ENCODE results near the gene DYNLT4. TPM values are rescaled to one million over a fixed set of nuclear protein-coding genes. Genes with fewer than 3 reads are reported as not detected.

Gene DYNLT4
- total and polyA plus RNA-seq, 2 of the 13 experiments (the other 11 are each of a cell fraction or from before 2014, with no cell fraction given) = 0.77 TPM; not detected in 1

- TF ChIP-seq, protein P1, sequence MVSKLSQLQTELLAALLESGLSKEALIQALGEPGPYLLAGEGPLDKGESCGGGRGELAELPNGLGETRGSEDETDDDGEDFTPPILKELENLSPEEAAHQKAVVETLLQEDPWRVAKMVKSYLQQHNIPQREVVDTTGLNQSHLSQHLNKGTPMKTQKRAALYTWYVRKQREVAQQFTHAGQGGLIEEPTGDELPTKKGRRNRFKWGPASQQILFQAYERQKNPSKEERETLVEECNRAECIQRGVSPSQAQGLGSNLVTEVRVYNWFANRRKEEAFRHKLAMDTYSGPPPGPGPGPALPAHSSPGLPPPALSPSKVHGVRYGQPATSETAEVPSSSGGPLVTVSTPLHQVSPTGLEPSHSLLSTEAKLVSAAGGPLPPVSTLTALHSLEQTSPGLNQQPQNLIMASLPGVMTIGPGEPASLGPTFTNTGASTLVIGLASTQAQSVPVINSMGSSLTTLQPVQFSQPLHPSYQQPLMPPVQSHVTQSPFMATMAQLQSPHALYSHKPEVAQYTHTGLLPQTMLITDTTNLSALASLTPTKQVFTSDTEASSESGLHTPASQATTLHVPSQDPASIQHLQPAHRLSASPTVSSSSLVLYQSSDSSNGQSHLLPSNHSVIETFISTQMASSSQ (IDR thresholded peaks at IDR 0.05; ENCODE audit: low read depth) = no peak
- TF ChIP-seq, protein P1 (CRISPR knock-in tag; IDR thresholded peaks at IDR 0.05; ENCODE audit: borderline replicate concordance) = peak; percentile 70; the same call in 1 of the 2 replicates
- TF ChIP-seq, protein P2, sequence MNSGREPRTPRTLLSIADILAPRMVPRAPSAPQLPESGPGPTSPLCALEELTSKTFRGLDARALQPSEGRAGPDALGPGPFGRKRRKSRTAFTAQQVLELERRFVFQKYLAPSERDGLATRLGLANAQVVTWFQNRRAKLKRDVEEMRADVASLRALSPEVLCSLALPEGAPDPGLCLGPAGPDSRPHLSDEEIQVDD (CRISPR knock-in tag; IDR thresholded peaks at IDR 0.05; ENCODE audit: borderline replicate concordance) = no peak
- TF ChIP-seq, protein P3, sequence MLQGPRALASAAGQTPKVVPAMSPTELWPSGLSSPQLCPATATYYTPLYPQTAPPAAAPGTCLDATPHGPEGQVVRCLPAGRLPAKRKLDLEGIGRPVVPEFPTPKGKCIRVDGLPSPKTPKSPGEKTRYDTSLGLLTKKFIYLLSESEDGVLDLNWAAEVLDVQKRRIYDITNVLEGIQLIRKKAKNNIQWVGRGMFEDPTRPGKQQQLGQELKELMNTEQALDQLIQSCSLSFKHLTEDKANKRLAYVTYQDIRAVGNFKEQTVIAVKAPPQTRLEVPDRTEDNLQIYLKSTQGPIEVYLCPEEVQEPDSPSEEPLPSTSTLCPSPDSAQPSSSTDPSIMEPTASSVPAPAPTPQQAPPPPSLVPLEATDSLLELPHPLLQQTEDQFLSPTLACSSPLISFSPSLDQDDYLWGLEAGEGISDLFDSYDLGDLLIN (CRISPR knock-in tag; IDR thresholded peaks at IDR 0.05; ENCODE audit: borderline replicate concordance) = no peak
- TF ChIP-seq ZMAT3 (CRISPR knock-in tag; conservative IDR thresholded peaks at IDR 0.05) (no peak; the same call in 1 of the 2 replicates), GLI4 (CRISPR knock-in tag; IDR thresholded peaks at IDR 0.05; ENCODE audit: borderline replicate concordance) (no peak; the same call in 1 of the 2 replicates), EED (CRISPR knock-in tag; IDR thresholded peaks at IDR 0.05) (no peak; the same call in 1 of the 2 replicates), ZNF572 (CRISPR knock-in tag; IDR thresholded peaks at IDR 0.05) (no peak; the same call in 1 of the 2 replicates), NCOA1 (CRISPR knock-in tag; IDR thresholded peaks at IDR 0.05) (peak; percentile 4; the same call in 1 of the 2 replicates), ONECUT2 (CRISPR knock-in tag; IDR thresholded peaks at IDR 0.05) (no peak), ZSCAN22 (CRISPR knock-in tag; IDR thresholded peaks at IDR 0.05) (peak; percentile 65; the same call in 1 of the 2 replicates), KMT2A (CRISPR knock-in tag; IDR thresholded peaks at IDR 0.05) (no peak; the same call in 1 of the 2 replicates), ZNF205 (CRISPR knock-in tag; IDR thresholded peaks at IDR 0.05) (peak; percentile 71; the same call in 1 of the 2 replicates), FOSL1 (CRISPR knock-in tag; IDR thresholded peaks at IDR 0.05; ENCODE audit: borderline replicate concordance) (no peak), PAX8 (CRISPR knock-in tag; IDR thresholded peaks at IDR 0.05; ENCODE audit: borderline replicate concordance) (peak; percentile 96)
- TF ChIP-seq, protein P4, sequence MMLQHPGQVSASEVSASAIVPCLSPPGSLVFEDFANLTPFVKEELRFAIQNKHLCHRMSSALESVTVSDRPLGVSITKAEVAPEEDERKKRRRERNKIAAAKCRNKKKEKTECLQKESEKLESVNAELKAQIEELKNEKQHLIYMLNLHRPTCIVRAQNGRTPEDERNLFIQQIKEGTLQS (CRISPR knock-in tag; IDR thresholded peaks at IDR 0.05) = peak; percentile 43; the same call in 1 of the 2 replicates
- TF ChIP-seq, protein P5, sequence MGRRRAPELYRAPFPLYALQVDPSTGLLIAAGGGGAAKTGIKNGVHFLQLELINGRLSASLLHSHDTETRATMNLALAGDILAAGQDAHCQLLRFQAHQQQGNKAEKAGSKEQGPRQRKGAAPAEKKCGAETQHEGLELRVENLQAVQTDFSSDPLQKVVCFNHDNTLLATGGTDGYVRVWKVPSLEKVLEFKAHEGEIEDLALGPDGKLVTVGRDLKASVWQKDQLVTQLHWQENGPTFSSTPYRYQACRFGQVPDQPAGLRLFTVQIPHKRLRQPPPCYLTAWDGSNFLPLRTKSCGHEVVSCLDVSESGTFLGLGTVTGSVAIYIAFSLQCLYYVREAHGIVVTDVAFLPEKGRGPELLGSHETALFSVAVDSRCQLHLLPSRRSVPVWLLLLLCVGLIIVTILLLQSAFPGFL (CRISPR knock-in tag; IDR thresholded peaks at IDR 0.05) = no peak
- TF ChIP-seq, protein P6, sequence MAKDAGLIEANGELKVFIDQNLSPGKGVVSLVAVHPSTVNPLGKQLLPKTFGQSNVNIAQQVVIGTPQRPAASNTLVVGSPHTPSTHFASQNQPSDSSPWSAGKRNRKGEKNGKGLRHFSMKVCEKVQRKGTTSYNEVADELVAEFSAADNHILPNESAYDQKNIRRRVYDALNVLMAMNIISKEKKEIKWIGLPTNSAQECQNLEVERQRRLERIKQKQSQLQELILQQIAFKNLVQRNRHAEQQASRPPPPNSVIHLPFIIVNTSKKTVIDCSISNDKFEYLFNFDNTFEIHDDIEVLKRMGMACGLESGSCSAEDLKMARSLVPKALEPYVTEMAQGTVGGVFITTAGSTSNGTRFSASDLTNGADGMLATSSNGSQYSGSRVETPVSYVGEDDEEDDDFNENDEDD (CRISPR knock-in tag; IDR thresholded peaks at IDR 0.05; ENCODE audit: borderline replicate concordance) = peak; percentile 91
- TF ChIP-seq, protein P7, sequence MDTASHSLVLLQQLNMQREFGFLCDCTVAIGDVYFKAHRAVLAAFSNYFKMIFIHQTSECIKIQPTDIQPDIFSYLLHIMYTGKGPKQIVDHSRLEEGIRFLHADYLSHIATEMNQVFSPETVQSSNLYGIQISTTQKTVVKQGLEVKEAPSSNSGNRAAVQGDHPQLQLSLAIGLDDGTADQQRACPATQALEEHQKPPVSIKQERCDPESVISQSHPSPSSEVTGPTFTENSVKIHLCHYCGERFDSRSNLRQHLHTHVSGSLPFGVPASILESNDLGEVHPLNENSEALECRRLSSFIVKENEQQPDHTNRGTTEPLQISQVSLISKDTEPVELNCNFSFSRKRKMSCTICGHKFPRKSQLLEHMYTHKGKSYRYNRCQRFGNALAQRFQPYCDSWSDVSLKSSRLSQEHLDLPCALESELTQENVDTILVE (CRISPR knock-in tag; IDR thresholded peaks at IDR 0.05) = peak; percentile 35; the same call in 1 of the 2 replicates
Observed at GRCh38 chr1:44799770-44800584, 7.2 kb downstream of the DYNLT4 start, which contains the start of gene PLK3 (continued).
